CD4-positive, alpha-beta T cell treated with Interferon alpha-2 for 1 hour (primary cell): ENCODE measurements around the gene DHRS1.
A peak's percentile ranks its signal among the peaks of the same experiment; 100 is the strongest.

Source experiments
- DNase-seq, 2 donors: peaks; one replicate each; pipeline ENCODE4 v3.0.0-alpha.2; 2020 to 2022

The DHRS1 gene

GRCh38 chr14:24241829-24242443 lies 57.6 kb downstream of the DHRS1 start:
- peak; percentile 95 for DNase-seq
